Kidney (tissue), 14 donors: ENCODE data around the gene ZNF334. TPM values are rescaled to one million over a fixed set of nuclear protein-coding genes. Genes with fewer than 3 reads are reported as not detected.

Experiments used
- DNase-seq, 5 donors: peaks; one replicate each; pipeline ENCODE4 v3.0.0-alpha.2; 2013 to 2020
- FAIRE-seq: peaks from 2 replicates; lab custom pipeline; 2012; peaks lifted over from hg19 to GRCh38; lab: Jason Lieb, UNC
- H3K27ac ChIP-seq, 2 donors: one replicate each; pipeline ENCODE4 v1.7.0; 2013; ENCODE audit warnings: low read depth in 2 of 2, low read length in 2 of 2, inconsistent platforms in 1 of 2
- H3K27me3 ChIP-seq: one replicate; pipeline ENCODE4 v1.7.1; 2013; ENCODE audit warnings: low read length, inconsistent platforms; ENCODE audit not compliant: control insufficient read depth, insufficient read depth
- H3K36me3 ChIP-seq, 3 donors: one replicate each; pipeline versions ENCODE4 v1.7.0 to v1.7.1; 2013; ENCODE audit warnings: low read length in 3 of 3, control low read depth in 1 of 3, inconsistent platforms in 1 of 3; ENCODE audit not compliant: insufficient read depth in 3 of 3, control insufficient read depth in 2 of 3
- H3K4me1 ChIP-seq, 3 donors: one replicate each; pipeline versions ENCODE4 v1.7.0 to v1.7.1; 2013; ENCODE audit warnings: low read length in 3 of 3, inconsistent platforms in 1 of 3, low read depth in 1 of 3; ENCODE audit not compliant: control insufficient read depth in 2 of 3, insufficient read depth in 2 of 3
- H3K4me3 ChIP-seq, 3 donors: one replicate each; pipeline versions ENCODE4 v1.7.0 to v1.8.1; 2013; ENCODE audit warnings: low read length in 3 of 3, control low read depth in 1 of 3, inconsistent platforms in 1 of 3
- H3K9ac ChIP-seq, 3 donors: one replicate each; pipeline versions ENCODE4 v1.7.0 to v1.7.1; 2013; ENCODE audit warnings: low read length in 3 of 3, control low read depth in 1 of 3, inconsistent platforms in 1 of 3
- H3K9me3 ChIP-seq, 3 donors: one replicate each; pipeline versions ENCODE4 v1.7.0 to v1.7.1; 2013; ENCODE audit warnings: low read length in 3 of 3, control low read depth in 1 of 3, inconsistent platforms in 1 of 3; ENCODE audit not compliant: control insufficient read depth in 2 of 3, insufficient read depth in 1 of 3
- CTCF ChIP-seq: IDR thresholded peaks from 3 replicates; pipeline ENCODE4 v1.5.1; 2012; ENCODE audit warnings: mild to moderate bottlenecking, moderate library complexity, borderline replicate concordance; ENCODE audit not compliant: insufficient read depth; ENCODE audit errors: extremely low read depth
- intact Hi-C: fragments of 100-400 bp; cut with DNase I; formaldehyde crosslinking; loops from one replicate; pipeline ENCODE4 v1.11.1; 2022
- polyA plus RNA-seq: library from polyadenylated mRNA; stranded (reverse); fragments of 350-450 nt; fragmentation: Illumina TruSeq; extraction: RNeasy Lipid Tissue Mini Kit (QIAGEN cat#74804); gene quantifications from one replicate; pipeline ENCODE4 v1.2.3, GENCODE V29; 2014; ENCODE audit warnings: low read depth, low replicate concordance; ENCODE audit not compliant: insufficient read depth
- total RNA-seq: library from RNA; stranded (reverse); fragmentation: NEBNext Ultra II Directional; extraction: Animal tissue kit (Norgen Biotek cat#: 25700); gene quantifications from one replicate; pipeline ENCODE4 v1.2.1, GENCODE V29; 2021
- donor health status: control.
- donor health status: control.
- donor health status: control.
- donor health status: control.
- donor health status: control.
- donor health status: DM: yes; HTN: yes; CAD: no.
- donor health status: Normal renal cell carcinoma (clear cell type).

Gene ZNF334
- total and polyA plus RNA-seq, 2 donors from 2014 or later, result 3.7 to 8.2 TPM

- FAIRE-seq (no peak), DNase-seq (no peak)
- intact Hi-C loops, result no loop called here
- no peak overlapping the region for H3K9ac ChIP-seq
- H3K36me3 ChIP-seq, result peaks cover 0 to 2% (median 0%) of the 10 kb centered on the region in 3 donors
- H3K9me3 ChIP-seq, result peaks cover 4 to 48% (median 27%) of the 10 kb centered on the region in 3 donors
- TF ChIP-seq CTCF, result no peak
- H3K27ac ChIP-seq, result no peak overlapping the region
- no peaks in the 10 kb centered on the region for H3K4me1 ChIP-seq
- H3K4me3 ChIP-seq, result no peak overlapping the region
- no peaks in the 10 kb centered on the region for H3K27me3 ChIP-seq
Measured at GRCh38 chr20:46501337-46501942, 11.9 kb downstream of the ZNF334 start.

DNA sequence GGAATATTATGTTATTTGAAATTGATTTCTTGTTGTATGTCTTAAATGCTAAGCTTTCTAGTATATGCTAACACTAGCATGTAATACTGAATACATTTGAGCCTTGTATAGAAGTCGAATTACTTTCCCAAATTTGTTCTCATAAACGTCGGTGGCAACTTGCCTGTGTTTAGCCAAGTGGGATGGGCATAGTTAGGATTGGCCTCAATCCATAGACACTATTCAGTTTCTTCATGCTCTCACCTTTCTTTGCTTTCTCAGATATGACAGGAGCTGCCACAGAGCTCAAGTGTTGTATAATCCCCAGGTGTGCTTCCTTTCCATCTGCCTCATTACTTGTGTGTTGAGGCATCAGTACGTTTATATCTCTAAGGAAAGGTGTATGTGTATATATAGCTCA is 19.3 kb downstream of the ZNF334 start:
- Histone ChIP-seq H3K4me3 (no peak overlapping the region), H3K27ac (no peak overlapping the region), H3K9ac (no peak overlapping the region), H3K36me3 (no peaks in the 10 kb centered on the region), H3K9me3 (peaks cover 0 to 6% (median 0%) of the 10 kb centered on the region in 3 donors), H3K27me3 (no peaks in the 10 kb centered on the region), H3K4me1 (no peaks in the 10 kb centered on the region)
- FAIRE-seq (no peak), DNase-seq (no peak)
- intact Hi-C loops, result no loop called here
- no peak for TF ChIP-seq CTCF

GRCh38 chr20:46491354-46491753 is 22.0 kb downstream of the ZNF334 start:
- no peak for TF ChIP-seq CTCF
- H3K27me3 ChIP-seq, result no peaks in the 10 kb centered on the region
- no peak overlapping the region for H3K9ac ChIP-seq
- H3K4me1 ChIP-seq, result no peaks in the 10 kb centered on the region
- intact Hi-C loops, result no loop called here
- no peaks in the 10 kb centered on the region for H3K9me3 ChIP-seq
- no peak for FAIRE-seq
- no peak overlapping the region for H3K4me3 ChIP-seq
- no peak overlapping the region for H3K27ac ChIP-seq
- no peak for DNase-seq
- H3K36me3 ChIP-seq, result no peaks in the 10 kb centered on the region

- H3K36me3 ChIP-seq, result no peaks in the 10 kb centered on the region
- no peak overlapping the region for H3K9ac ChIP-seq
- H3K9me3 ChIP-seq, result no peaks in the 10 kb centered on the region
- no peak for TF ChIP-seq CTCF
- no peaks in the 10 kb centered on the region for H3K27me3 ChIP-seq
- FAIRE-seq (no peak), DNase-seq (no peak)
- no peaks in the 10 kb centered on the region for H3K4me1 ChIP-seq
- no peak overlapping the region for H3K4me3 ChIP-seq
- H3K27ac ChIP-seq, result no peak overlapping the region
- intact Hi-C loops, result no loop called here
Measured at GRCh38 chr20:46488451-46488850, 24.9 kb downstream of the ZNF334 start.
